ENCODE measurements around the gene CERS3. TPM values are rescaled to one million over a fixed set of nuclear protein-coding genes. Genes with fewer than 3 reads are reported as not detected.

The CERS3 gene
- total RNA-seq, 1 donor from 2014 or later, result 43.5 TPM

- H3K9me3 ChIP-seq, result no peaks in the 10 kb centered on the region
- H3K27ac ChIP-seq, result peak overlapping the region; percentile 90
- peak overlapping the region; percentile 54 to 64 for H3K4me3 ChIP-seq
- intact Hi-C loops (cut with DNase I), result no loop called here
- peaks cover 13% of the 10 kb centered on the region for H3K4me1 ChIP-seq
- TF ChIP-seq POLR2AphosphoS5 (IDR thresholded peaks at IDR 0.05; ENCODE audit: insufficient read depth in 1 of 2, low read depth in 1 of 2) (peak; percentile 48 to 60), POLR2A (IDR thresholded peaks at IDR 0.05) (no peak)
- no peaks in the 10 kb centered on the region for H3K36me3 ChIP-seq
- H3K27me3 ChIP-seq, result no peaks in the 10 kb centered on the region
- DNase-seq (ENCODE audit: extremely low spot score in 2 of 2), result no peak
These were observed 178.1 kb downstream of the CERS3 start for GRCh38 chr15:100350434-100351226.

Small RNAs within 50 kb of the gene (small RNA-seq; reads per million reads assigned to genes)
- not detected for gene RNU6-181P
- gene RNU6-322P, result not detected

Other genes starting within 250 kb of the CERS3 start
- 16.0 TPM for gene ADAMTS17, start 187.0 kb downstream of the CERS3 start, total RNA-seq
- 14.5 TPM for gene LINS1, start 73.2 kb upstream of the CERS3 start, total RNA-seq
- 17.9 TPM for gene ASB7, start 73.6 kb upstream of the CERS3 start, total RNA-seq

Data from vagina (tissue), 2 donors.